BLaER1 treated with 17β-estradiol and CSF1 and Interleukin-3, amounts not matched to agents 10 nM and 100 nM (cell line): Measurements from ENCODE around the gene TRAF4.

Experiments used
- H3K27ac ChIP-seq, 11 experiments: shearing (Covaris generic); formaldehyde crosslinking; 2 replicates each; pipeline ENCODE4 v1.8.1; 2022
- H3K27me3 ChIP-seq, 11 experiments: shearing (Covaris generic); formaldehyde crosslinking; 2 replicates each; pipeline ENCODE4 v1.8.1; 2022
- H3K36me3 ChIP-seq, 11 experiments: shearing (Covaris generic); formaldehyde crosslinking; 2 replicates each; pipeline ENCODE4 v1.8.1; 2022
- H3K4me1 ChIP-seq, 10 experiments: shearing (Covaris generic); formaldehyde crosslinking; 2 replicates each; pipeline ENCODE4 v1.8.1; 2022
- H3K4me2 ChIP-seq, 11 experiments: shearing (Covaris generic); formaldehyde crosslinking; 2 replicates each; pipeline ENCODE4 v1.8.1; 2022
- H3K4me3 ChIP-seq, 10 experiments: shearing (Covaris generic); formaldehyde crosslinking; 2 replicates each; pipeline ENCODE4 v1.8.1; 2022
- H3K9ac ChIP-seq, 11 experiments: shearing (Covaris generic); formaldehyde crosslinking; 2 replicates each; pipeline ENCODE4 v1.8.1; 2022
- H3K9me3 ChIP-seq, 11 experiments: shearing (Covaris generic); formaldehyde crosslinking; replicated peaks in 1 of 11; 2 replicates each; pipeline ENCODE4 v1.8.1; 2022
- H4K20me1 ChIP-seq, 11 experiments: shearing (Covaris generic); formaldehyde crosslinking; 2 replicates each; pipeline ENCODE4 v1.8.1; 2022
- Cebpa-rat ChIP-seq, 11 experiments: shearing (Covaris generic); IDR thresholded peaks; 2 replicates each; pipeline ENCODE4 v1.8.1; 2022

TRAF4 gene

GRCh38 chr17:28712032-28712704 lies 31.6 kb upstream of the TRAF4 start:
- Histone ChIP-seq H3K27ac (peak overlapping the region; percentile 45 to 98 (median 94); a peak in 21 of 22 replicates), H3K27me3 (no peaks in the 10 kb centered on the region), H4K20me1 (peaks cover 0 to 40% (median 17%) of the 10 kb centered on the region in 11 experiments; a peak in 13 of 22 replicates), H3K4me3 (peak overlapping the region; percentile 63 to 81 (median 70)), H3K36me3 (peaks cover 20 to 38% (median 33%) of the 10 kb centered on the region in 11 experiments), H3K4me1 (peaks cover 45 to 63% (median 51%) of the 10 kb centered on the region in 10 experiments), H3K4me2 (peak overlapping the region; percentile 94 to 99 (median 98)), H3K9ac (peak overlapping the region; percentile 86 to 96 (median 91)), H3K9me3 (no peaks in the 10 kb centered on the region)
- no peak for TF ChIP-seq Cebpa-rat (IDR thresholded peaks at IDR 0.05)

- H3K36me3 ChIP-seq = peaks cover 20 to 38% (median 33%) of the 10 kb centered on the region in 11 experiments
- TF ChIP-seq Cebpa-rat (IDR thresholded peaks at IDR 0.05) = no peak; a peak in 1 of 22 replicates
- no peaks in the 10 kb centered on the region for H3K9me3 ChIP-seq
- peak overlapping the region; percentile 94 to 99 (median 98) for H3K4me2 ChIP-seq
- H3K4me1 ChIP-seq = peaks cover 45 to 63% (median 51%) of the 10 kb centered on the region in 10 experiments
- peak overlapping the region in 9 of 11 experiments; percentile 28 to 96 (median 94); a peak in 13 of 22 replicates for H3K27ac ChIP-seq
- peak overlapping the region in 8 of 11 experiments; percentile 86 to 96 (median 92); a peak in 16 of 22 replicates for H3K9ac ChIP-seq
- H3K4me3 ChIP-seq = peak overlapping the region in 7 of 10 experiments; percentile 63 to 81 (median 70); a peak in 10 of 20 replicates
- no peaks in the 10 kb centered on the region for H3K27me3 ChIP-seq
- peaks cover 0 to 40% (median 18%) of the 10 kb centered on the region in 11 experiments; a peak in 13 of 22 replicates for H4K20me1 ChIP-seq
Observed at GRCh38 chr17:28712705-28713415, 31.0 kb upstream of the TRAF4 start.

- Histone ChIP-seq H3K36me3 (peaks cover 20 to 38% (median 33%) of the 10 kb centered on the region in 11 experiments), H3K9me3 (no peaks in the 10 kb centered on the region), H3K4me2 (no peak overlapping the region; a peak in 1 of 22 replicates), H3K9ac (peak overlapping the region in 2 of 11 experiments; percentile 22 to 28; a peak in 1 of 22 replicates), H3K27me3 (no peaks in the 10 kb centered on the region), H3K4me3 (no peak overlapping the region), H3K27ac (0 out of 22 replicates have a peak overlapping the region, but pooled peaks of 1 of the 11 experiments have one; percentile 21), H3K4me1 (peaks cover 55 to 74% (median 63%) of the 10 kb centered on the region in 10 experiments), H4K20me1 (peaks cover 0 to 40% (median 18%) of the 10 kb centered on the region in 11 experiments; a peak in 13 of 22 replicates)
- no peak for TF ChIP-seq Cebpa-rat (IDR thresholded peaks at IDR 0.05)
Observed at GRCh38 chr17:28714281-28714680, 29.5 kb upstream of the TRAF4 start.

GRCh38 chr17:28715217-28715616 lies 28.6 kb upstream of the TRAF4 start:
- H3K9ac ChIP-seq = peak overlapping the region in 4 of 11 experiments; percentile 41 to 99 (median 97); a peak in 3 of 22 replicates
- no peaks in the 10 kb centered on the region for H3K27me3 ChIP-seq
- peaks cover 48 to 65% (median 55%) of the 10 kb centered on the region in 10 experiments for H3K4me1 ChIP-seq
- peak overlapping the region in 1 of 10 experiments; percentile 94; a peak in 1 of 20 replicates for H3K4me3 ChIP-seq
- H3K4me2 ChIP-seq = peak overlapping the region in 10 of 11 experiments; percentile 2 to 99 (median 98); a peak in 14 of 22 replicates
- peaks cover 0 to 40% (median 19%) of the 10 kb centered on the region in 11 experiments; a peak in 14 of 22 replicates for H4K20me1 ChIP-seq
- H3K27ac ChIP-seq = 0 out of 22 replicates have a peak overlapping the region, but pooled peaks of 1 of the 11 experiments have one; percentile 21
- H3K36me3 ChIP-seq = peaks cover 20 to 38% (median 33%) of the 10 kb centered on the region in 11 experiments
- no peaks in the 10 kb centered on the region for H3K9me3 ChIP-seq
- no peak for TF ChIP-seq Cebpa-rat (IDR thresholded peaks at IDR 0.05)

GRCh38 chr17:28716740-28717577 lies 26.9 kb upstream of the TRAF4 start:
- Histone ChIP-seq H3K27me3 (no peaks in the 10 kb centered on the region), H3K4me3 (peak overlapping the region; percentile 71 to 97 (median 86)), H3K9me3 (no peaks in the 10 kb centered on the region), H3K9ac (peak overlapping the region; percentile 83 to 99 (median 96)), H3K36me3 (peaks cover 34 to 55% (median 47%) of the 10 kb centered on the region in 11 experiments), H3K4me2 (peak overlapping the region; percentile 83 to 99 (median 97)), H3K4me1 (peaks cover 47 to 63% (median 55%) of the 10 kb centered on the region in 10 experiments), H4K20me1 (peaks cover 13 to 57% (median 36%) of the 10 kb centered on the region in 11 experiments; a peak in 21 of 22 replicates), H3K27ac (peak overlapping the region; percentile 86 to 99 (median 96))
- TF ChIP-seq Cebpa-rat (IDR thresholded peaks at IDR 0.05) = no peak

GRCh38 chr17:28717578-28718332 lies 26.1 kb upstream of the TRAF4 start, which contains the start of gene RAB34:
Gene RAB34 (minus strand): TSS chr17:28717868. CDS start chr17:28717266, 602 bp downstream.
- peak within 1 kb of the TSS; percentile 86 to 99 (median 96) for H3K27ac ChIP-seq
- peak within 1 kb of the TSS; percentile 83 to 99 (median 97) for H3K4me2 ChIP-seq
- H3K36me3 ChIP-seq = peaks cover 41 to 61% (median 55%) of the 10 kb centered on the region in 11 experiments
- H4K20me1 ChIP-seq = peaks cover 21 to 61% (median 44%) of the 10 kb centered on the region in 11 experiments
- peak within 1 kb of the TSS; percentile 83 to 99 (median 96) for H3K9ac ChIP-seq
- no peaks in the 10 kb centered on the region for H3K27me3 ChIP-seq
- no peaks in the 10 kb centered on the region for H3K9me3 ChIP-seq
- peaks cover 47 to 64% (median 56%) of the 10 kb centered on the region in 10 experiments for H3K4me1 ChIP-seq
- H3K4me3 ChIP-seq = peak within 1 kb of the TSS; percentile 71 to 97 (median 86)
- no peak for TF ChIP-seq Cebpa-rat (IDR thresholded peaks at IDR 0.05)

GRCh38 chr17:28718333-28719020 lies 25.3 kb upstream of the TRAF4 start:
- Histone ChIP-seq H3K4me2 (peak overlapping the region; percentile 83 to 99 (median 97)), H3K36me3 (peaks cover 48 to 61% (median 56%) of the 10 kb centered on the region in 11 experiments), H3K4me1 (peaks cover 49 to 64% (median 57%) of the 10 kb centered on the region in 10 experiments), H3K27ac (peak overlapping the region; percentile 86 to 99 (median 96)), H3K4me3 (peak overlapping the region; percentile 71 to 97 (median 86)), H3K9ac (peak overlapping the region; percentile 83 to 99 (median 96)), H3K9me3 (no peaks in the 10 kb centered on the region), H3K27me3 (no peaks in the 10 kb centered on the region), H4K20me1 (peaks cover 28 to 65% (median 52%) of the 10 kb centered on the region in 11 experiments)
- no peak for TF ChIP-seq Cebpa-rat (IDR thresholded peaks at IDR 0.05)
